Mucosa of descending colon (tissue), 3 donors: Measurements from ENCODE around the gene CEACAM20. TPM values are rescaled to one million over a fixed set of nuclear protein-coding genes. Genes with fewer than 3 reads are reported as not detected.
"Not testable (repeated sequence)": the region's sequence is repeated elsewhere in the genome, so short reads cannot be mapped to it uniquely, and the experiment has no call there.

Source experiments
- ATAC-seq: fragments of 200-7000 bp; cut with Tn5 transposase; one replicate; pipeline ENCODE4 v1.9.1; 2020; ENCODE audit warnings: mild to moderate bottlenecking, moderate library complexity
- DNase-seq, 3 donors: peaks; one replicate each; pipeline ENCODE4 v3.0.0-alpha.2; 2020
- H3K36me3 ChIP-seq: fragments of 200-600 bp; one replicate; pipeline ENCODE4 v1.8.0; 2021; ENCODE audit warnings: low read depth, mild to moderate bottlenecking
- H3K4me1 ChIP-seq: fragments of 200-600 bp; one replicate; pipeline ENCODE4 v1.8.0; 2021; ENCODE audit warnings: low read depth, mild to moderate bottlenecking
- H3K4me3 ChIP-seq: fragments of 200-600 bp; one replicate; pipeline ENCODE4 v1.8.0; 2021; ENCODE audit warnings: mild to moderate bottlenecking
- H3K9me3 ChIP-seq: fragments of 200-600 bp; one replicate; pipeline ENCODE4 v1.8.0; 2021; ENCODE audit warnings: mild to moderate bottlenecking
- CTCF ChIP-seq: fragments of 200-600 bp; IDR thresholded peaks from one replicate; pipeline ENCODE4 v1.8.0; 2022; ENCODE audit warnings: antibody characterized with exemption, mild to moderate bottlenecking
- intact Hi-C, 2 donors: fragments of 100-400 bp; cut with DNase I in 1 of 2; cut with micrococcal nuclease in 1 of 2; formaldehyde crosslinking; loops; one replicate each; pipeline versions ENCODE4 v1.11.0 to v1.11.1; 2022; cut with DNase I, micrococcal nuclease
- total RNA-seq, 3 donors: library from RNA; stranded (reverse); fragmentation: NEBNext Ultra II Directional in 2 of 3; extraction: Animal tissue kit (Norgen Biotek cat#: 25700) in 2 of 3; gene quantifications; one replicate each; pipeline versions ENCODE4 v1.2.1 to v1.2.4, GENCODE V29; 2021 to 2023
- donor health status: DM: no; HTN: no; CAD: no; lungs with moderate emphysema.
- donor health status: DM: no; HTN: no; CAD: no.
- donor health status: DM: no; HTN: yes; CAD: no.

Gene CEACAM20
- total RNA-seq, 3 donors from 2014 or later: 0.32 to 1.3 TPM; not detected in 1

- DNase-seq: no peak
Measured at GRCh38 chr19:44476559-44477408, 52.7 kb downstream of the CEACAM20 start.

GRCh38 chr19:44468730-44469129 is 60.7 kb downstream of the CEACAM20 start:
- intact Hi-C loops, H3K36me3 ChIP-seq, DNase-seq, ATAC-seq, H3K4me1 ChIP-seq, H3K4me3 ChIP-seq: not testable (repeated sequence)
- H3K9me3 ChIP-seq: peaks cover 96% of the 10 kb centered on the region

More at GRCh38 chr19:44476559-44477408, 52.7 kb downstream of the CEACAM20 start:
- intact Hi-C loops: no loop called here
- H3K36me3 ChIP-seq: peaks cover 43% of the 10 kb centered on the region
- ATAC-seq: no peak
- H3K4me1 ChIP-seq: no peaks in the 10 kb centered on the region
- no peak for TF ChIP-seq CTCF
- no peak overlapping the region for H3K4me3 ChIP-seq
- H3K9me3 ChIP-seq: peaks cover 100% of the 10 kb centered on the region

GRCh38 chr19:44462600-44463286 is 66.7 kb downstream of the CEACAM20 start:
- H3K36me3 ChIP-seq, intact Hi-C loops, DNase-seq, H3K4me3 ChIP-seq, H3K4me1 ChIP-seq, ATAC-seq: not testable (repeated sequence)
- H3K9me3 ChIP-seq: peaks cover 73% of the 10 kb centered on the region

Other genes starting within 250 kb of the CEACAM20 start
- 10 to 100 TPM in 1 of 3 donors, 1 to 10 TPM in 2; 5.0 to 11.7 (median 9.8) TPM for gene ZNF235, start 224.7 kb downstream of the CEACAM20 start, total RNA-seq
- 1 to 10 TPM; 3.5 to 7.5 (median 6.6) TPM for gene ZNF112, start 173.0 kb downstream of the CEACAM20 start, total RNA-seq
- 1 to 10 TPM; 1.3 to 4.4 (median 1.5) TPM for gene ZNF285, start 128.1 kb downstream of the CEACAM20 start, total RNA-seq
- 1 to 10 TPM; 1.4 to 6.9 (median 2.5) TPM for gene ZNF229, start 81.2 kb downstream of the CEACAM20 start, total RNA-seq
- gene ZNF180, start 29.2 kb downstream of the CEACAM20 start, total RNA-seq: 10 to 100 TPM in 1 of 3 donors, 1 to 10 TPM in 2; 7.2 to 10.6 (median 9.3) TPM
- gene IGSF23, start 83.9 kb upstream of the CEACAM20 start, total RNA-seq: not detected
- gene PVR, start 114.2 kb upstream of the CEACAM20 start, total RNA-seq: 10 to 100 TPM; 23.8 to 39.8 (median 26.7) TPM
- 1 to 10 TPM; 5.8 to 8.0 (median 6.9) TPM for gene CEACAM19, start 141.8 kb upstream of the CEACAM20 start, total RNA-seq
- gene CEACAM16, start 169.5 kb upstream of the CEACAM20 start, total RNA-seq: under 1 TPM in 1 of 3 donors, not detected in 2; 0.17 TPM
- gene BCL3, start 219.0 kb upstream of the CEACAM20 start, total RNA-seq: 100 to 1,000 TPM in 1 of 3 donors, 10 to 100 TPM in 2; 78.9 to 145 (median 90.6) TPM
- gene CBLC, start 248.2 kb upstream of the CEACAM20 start, total RNA-seq: 10 to 100 TPM; 36.5 to 92.6 (median 59.1) TPM